Subcutaneous abdominal adipose tissue (tissue), 5 donors: Measurements from ENCODE around the gene RNF32.
"Not testable (repeated sequence)": the region's sequence is repeated elsewhere in the genome, so short reads cannot be mapped to it uniquely, and the experiment has no call there.

ENCODE experiments used
- H3K27ac ChIP-seq: one replicate; pipeline ENCODE4 v1.7.0; 2013; ENCODE audit warnings: low read depth, mild to moderate bottlenecking, inconsistent platforms, low read length, moderate library complexity
- H3K27me3 ChIP-seq, 5 donors: one replicate each; pipeline ENCODE4 v1.7.0; 2013; ENCODE audit warnings: low read length in 5 of 5, inconsistent platforms in 1 of 5; ENCODE audit not compliant: control insufficient read depth in 5 of 5, insufficient read depth in 4 of 5
- H3K36me3 ChIP-seq, 5 donors: one replicate each; pipeline ENCODE4 v1.7.0; 2013; ENCODE audit warnings: low read length in 5 of 5; ENCODE audit not compliant: control insufficient read depth in 5 of 5, insufficient read depth in 5 of 5
- H3K4me1 ChIP-seq, 5 donors: one replicate each; pipeline ENCODE4 v1.7.0; 2013; ENCODE audit warnings: low read length in 5 of 5, mild to moderate bottlenecking in 3 of 5, moderate library complexity in 1 of 5; ENCODE audit not compliant: control insufficient read depth in 5 of 5, insufficient read depth in 5 of 5
- H3K4me3 ChIP-seq, 5 donors: one replicate each; pipeline ENCODE4 v1.7.0; 2013; ENCODE audit warnings: low read length in 5 of 5, low read depth in 1 of 5
- H3K9ac ChIP-seq, 5 donors: one replicate each; pipeline ENCODE4 v1.7.0; 2013; ENCODE audit warnings: low read length in 5 of 5, mild to moderate bottlenecking in 4 of 5, moderate library complexity in 3 of 5
- H3K9me3 ChIP-seq, 5 donors: one replicate each; pipeline ENCODE4 v1.7.0; 2013; ENCODE audit warnings: low read length in 5 of 5; ENCODE audit not compliant: control insufficient read depth in 5 of 5
- donor health status: healthy.
- donor health status: healthy.
- donor health status: healthy.
- donor health status: healthy.
- donor health status: healthy.

RNF32 gene

DNA sequence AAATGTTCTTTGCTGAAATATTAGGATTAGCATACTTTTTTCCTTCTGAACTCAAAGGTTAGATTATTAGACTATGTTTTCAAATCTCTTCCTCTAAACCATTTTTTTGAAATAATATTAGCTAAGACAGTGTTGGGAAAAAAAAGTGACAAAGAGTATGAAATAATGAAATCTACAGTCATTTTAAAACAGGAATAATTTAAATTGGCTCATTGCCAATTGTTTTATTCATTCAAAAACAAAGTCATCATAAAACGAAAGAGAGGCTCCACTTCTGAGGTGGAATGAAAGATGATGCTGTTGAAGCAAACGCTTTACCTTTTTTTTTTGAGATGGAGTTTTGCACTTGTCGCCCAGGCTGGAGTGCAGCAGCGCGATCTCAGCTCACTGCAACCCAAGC lies 51.2 kb downstream of the RNF32 start:
- Histone ChIP-seq H3K36me3 (no peaks in the 10 kb centered on the region), H3K4me1 (no peaks in the 10 kb centered on the region), H3K27ac (no peak overlapping the region), H3K9me3 (peaks cover 0 to 4% (median 0%) of the 10 kb centered on the region in 5 donors), H3K27me3 (no peaks in the 10 kb centered on the region), H3K4me3 (no peak overlapping the region), H3K9ac (no peak overlapping the region)

DNA sequence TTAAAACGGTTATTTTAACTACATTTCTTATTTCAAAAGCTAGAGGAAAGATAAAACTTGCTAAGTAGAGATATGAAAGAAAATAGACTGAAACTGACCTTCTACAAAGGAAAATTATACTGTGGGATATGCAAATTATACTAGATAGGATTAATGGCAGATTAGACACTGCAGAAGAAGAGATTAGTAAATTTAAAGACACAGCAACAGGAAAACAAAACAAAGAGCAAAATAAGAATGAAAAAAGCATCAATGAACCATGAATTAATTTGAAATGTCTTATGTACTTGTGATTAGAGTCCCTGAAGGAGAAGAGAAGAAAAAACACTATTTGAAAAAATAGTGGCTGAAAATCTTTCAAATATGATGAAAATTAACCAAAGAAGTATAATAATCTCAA lies 52.3 kb downstream of the RNF32 start:
- no peaks in the 10 kb centered on the region for H3K36me3 ChIP-seq
- no peak overlapping the region for H3K4me3 ChIP-seq
- H3K9me3 ChIP-seq, result peaks cover 0 to 5% (median 4%) of the 10 kb centered on the region in 5 donors
- H3K27ac ChIP-seq, result no peak overlapping the region
- no peaks in the 10 kb centered on the region for H3K4me1 ChIP-seq
- H3K27me3 ChIP-seq, result no peaks in the 10 kb centered on the region
- no peak overlapping the region for H3K9ac ChIP-seq

DNA sequence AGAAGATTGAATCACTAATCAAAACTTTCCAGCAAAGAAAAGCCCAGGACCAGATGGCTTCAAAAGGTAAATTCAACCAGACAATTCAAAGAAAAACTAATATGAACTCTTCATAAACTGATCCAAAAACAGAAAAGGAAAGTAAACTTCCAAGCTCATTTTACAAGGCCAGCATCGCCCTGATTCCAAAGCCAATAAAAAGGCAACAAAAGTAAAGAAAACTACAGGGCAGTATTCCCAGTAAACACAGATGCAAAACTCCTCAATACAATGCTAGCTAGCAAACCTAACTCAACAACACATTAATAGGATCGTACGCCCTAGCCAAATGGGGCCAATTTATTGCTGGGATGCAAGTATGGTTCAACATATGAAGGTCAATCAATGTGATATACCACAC lies 53.1 kb downstream of the RNF32 start:
- H3K9ac ChIP-seq, result no peak overlapping the region
- H3K4me3 ChIP-seq, result no peak overlapping the region
- no peaks in the 10 kb centered on the region for H3K4me1 ChIP-seq

DNA sequence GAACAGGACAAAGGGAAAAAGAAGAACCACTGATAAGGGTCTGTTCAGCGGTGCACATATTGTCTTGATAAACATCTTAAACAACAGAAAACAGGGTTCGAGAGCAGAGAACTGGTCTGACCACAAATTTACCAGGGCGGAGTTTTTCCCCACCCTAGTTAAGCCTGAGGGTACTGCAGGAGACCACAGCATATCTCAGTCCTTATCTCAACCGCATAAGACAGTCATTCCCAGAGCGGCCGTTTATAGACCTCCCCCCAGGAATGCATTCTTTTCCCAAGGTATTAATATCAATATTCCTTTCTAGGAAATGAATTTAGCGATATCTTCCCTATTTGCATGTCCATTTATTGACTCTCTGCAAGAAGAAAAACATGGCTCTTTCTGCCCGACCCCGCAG lies 56.7 kb downstream of the RNF32 start:
- not testable (repeated sequence) for H3K9me3 ChIP-seq, H3K9ac ChIP-seq, H3K36me3 ChIP-seq, H3K27me3 ChIP-seq, H3K27ac ChIP-seq, H3K4me1 ChIP-seq, H3K4me3 ChIP-seq

More for the DNA sequence above, 53.1 kb downstream of the RNF32 start:
- H3K27ac ChIP-seq, result no peak overlapping the region
- H3K36me3 ChIP-seq, result no peaks in the 10 kb centered on the region
- H3K9me3 ChIP-seq, result peaks cover 0 to 10% (median 4%) of the 10 kb centered on the region in 5 donors
- no peaks in the 10 kb centered on the region for H3K27me3 ChIP-seq

DNA sequence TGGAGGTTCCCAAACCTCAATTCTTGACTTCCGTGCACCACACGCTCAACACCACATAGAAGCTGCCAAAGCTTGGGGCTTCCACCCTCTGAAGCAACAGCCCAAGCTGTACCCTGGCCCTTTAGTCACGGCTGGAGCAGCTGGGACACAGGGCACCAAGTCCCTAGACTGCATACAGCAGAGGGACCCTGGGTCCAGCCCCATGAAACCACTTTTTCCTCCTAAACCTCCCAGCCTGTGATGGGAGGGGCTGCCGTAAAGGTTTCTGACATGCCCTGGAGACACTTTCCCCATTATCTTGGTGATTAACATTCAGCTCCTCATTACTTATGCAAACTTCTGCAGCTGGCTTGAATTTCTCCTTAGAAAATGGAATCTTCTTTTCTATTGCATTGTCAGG lies 57.9 kb downstream of the RNF32 start:
- H3K4me3 ChIP-seq, H3K9ac ChIP-seq, H3K36me3 ChIP-seq, H3K9me3 ChIP-seq, H3K27me3 ChIP-seq, H3K27ac ChIP-seq, H3K4me1 ChIP-seq: not testable (repeated sequence)

DNA sequence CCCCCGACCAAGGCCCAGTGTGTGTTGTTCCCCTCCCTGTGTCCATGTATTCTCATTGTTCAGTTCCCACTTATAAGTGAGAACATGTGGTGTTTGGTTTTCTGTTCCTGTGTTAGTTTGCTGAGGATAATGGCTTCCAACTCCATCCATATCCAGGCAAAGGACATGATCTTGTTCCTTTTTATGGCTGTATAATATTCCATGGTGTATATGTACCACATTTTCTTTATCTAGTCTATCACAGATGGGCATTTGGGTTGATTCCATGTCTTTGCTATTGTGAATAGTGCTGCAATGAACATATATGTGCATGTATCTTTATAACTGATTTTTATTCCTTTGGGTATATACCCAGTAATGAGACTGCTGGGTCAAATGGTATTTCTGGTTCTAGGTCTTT lies 61.2 kb downstream of the RNF32 start:
- H3K9me3 ChIP-seq, H3K36me3 ChIP-seq, H3K27ac ChIP-seq, H3K27me3 ChIP-seq, H3K4me3 ChIP-seq, H3K9ac ChIP-seq: not testable (repeated sequence)
- peaks cover 0 to 11% (median 3%) of the 10 kb centered on the region in 5 donors for H3K4me1 ChIP-seq

DNA sequence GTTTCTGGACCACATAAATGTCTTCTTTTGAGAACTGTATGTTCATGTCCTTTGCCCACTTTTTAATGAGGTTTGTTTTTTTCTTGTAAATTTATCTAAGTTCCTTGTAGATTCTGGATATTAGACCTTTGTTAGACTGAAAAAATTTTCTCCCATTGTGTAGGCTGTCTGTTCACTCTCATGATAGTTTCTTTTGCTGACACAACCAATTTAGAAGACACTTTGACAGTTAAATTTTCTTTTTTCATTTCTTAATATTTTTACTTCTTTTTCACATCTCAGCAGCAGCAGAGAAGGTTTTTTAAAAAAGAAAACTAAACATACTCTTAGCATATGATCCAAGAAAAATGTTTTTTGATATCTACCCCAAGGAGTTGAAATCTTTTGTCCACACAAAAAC lies 61.8 kb downstream of the RNF32 start:
- H3K4me1 ChIP-seq, result peaks cover 0 to 11% (median 3%) of the 10 kb centered on the region in 5 donors
- no peak overlapping the region for H3K27ac ChIP-seq
- H3K9me3 ChIP-seq, result peaks cover 0 to 6% (median 1%) of the 10 kb centered on the region in 5 donors
- H3K9ac ChIP-seq, result no peak overlapping the region
- no peak overlapping the region for H3K4me3 ChIP-seq
- no peaks in the 10 kb centered on the region for H3K27me3 ChIP-seq
- H3K36me3 ChIP-seq, result peaks cover 0 to 3% (median 0%) of the 10 kb centered on the region in 5 donors

DNA sequence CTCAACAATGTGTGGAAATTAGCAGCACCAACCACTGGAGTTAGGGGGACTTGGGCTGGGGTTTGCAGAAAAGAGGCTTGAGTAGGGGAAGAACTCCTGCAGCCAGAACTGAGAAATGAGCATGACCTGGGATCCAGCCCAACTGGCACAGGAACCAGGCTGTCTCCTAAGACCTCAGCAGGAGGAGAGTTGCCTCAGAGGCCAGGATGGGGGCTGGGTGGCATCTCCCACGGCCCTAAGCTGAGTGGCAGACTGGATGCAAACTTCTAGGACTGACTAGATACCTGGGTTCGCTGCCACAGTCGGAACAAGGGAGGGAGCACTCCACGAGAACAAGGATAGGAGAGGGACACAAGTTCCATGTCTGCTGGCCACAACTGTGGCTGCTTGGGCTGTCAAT lies 62.6 kb downstream of the RNF32 start:
- Histone ChIP-seq H3K27ac (no peak overlapping the region), H3K4me3 (no peak overlapping the region), H3K4me1 (peaks cover 0 to 11% (median 3%) of the 10 kb centered on the region in 5 donors), H3K9ac (no peak overlapping the region), H3K27me3 (no peaks in the 10 kb centered on the region), H3K36me3 (peaks cover 0 to 3% (median 0%) of the 10 kb centered on the region in 5 donors), H3K9me3 (peaks cover 0 to 5% (median 4%) of the 10 kb centered on the region in 5 donors)

DNA sequence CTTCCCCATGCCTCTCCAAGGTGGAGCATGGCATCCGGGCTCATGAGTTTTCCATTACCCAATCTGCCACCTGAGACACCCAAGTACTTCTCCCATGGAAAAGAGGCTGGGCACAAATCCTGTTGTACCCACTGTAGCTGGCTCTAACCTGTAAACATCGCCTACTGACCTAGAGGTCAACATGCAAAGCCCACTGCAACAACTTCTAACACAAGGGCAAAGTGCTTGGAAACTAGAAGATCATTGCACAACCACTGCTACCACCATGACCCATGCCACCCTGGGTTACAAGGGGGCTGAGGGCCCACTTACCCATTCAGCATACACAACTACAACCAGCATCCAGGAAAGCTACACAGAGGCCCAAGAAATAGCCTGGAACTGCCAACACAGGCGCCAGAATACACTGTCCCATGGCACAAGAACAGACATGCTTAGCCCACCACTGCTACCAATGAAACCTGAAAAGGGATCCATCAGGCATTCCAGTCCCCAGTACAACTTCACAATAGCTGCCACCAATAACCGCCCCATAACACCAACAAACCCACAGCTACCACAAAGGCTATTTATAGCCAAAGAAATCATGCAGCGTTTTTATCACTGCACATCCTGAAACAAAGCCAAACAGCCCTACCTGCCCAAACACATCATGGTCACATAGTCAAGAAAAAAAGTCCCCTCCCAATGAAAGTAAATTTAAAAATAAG lies 63.4 kb downstream of the RNF32 start:
- Histone ChIP-seq H3K4me1 (peaks cover 0 to 11% (median 3%) of the 10 kb centered on the region in 5 donors), H3K9me3 (peaks cover 0 to 12% (median 10%) of the 10 kb centered on the region in 5 donors), H3K27me3 (no peaks in the 10 kb centered on the region), H3K4me3 (no peak overlapping the region), H3K9ac (no peak overlapping the region), H3K36me3 (peaks cover 0 to 3% (median 0%) of the 10 kb centered on the region in 5 donors), H3K27ac (no peak overlapping the region)

DNA sequence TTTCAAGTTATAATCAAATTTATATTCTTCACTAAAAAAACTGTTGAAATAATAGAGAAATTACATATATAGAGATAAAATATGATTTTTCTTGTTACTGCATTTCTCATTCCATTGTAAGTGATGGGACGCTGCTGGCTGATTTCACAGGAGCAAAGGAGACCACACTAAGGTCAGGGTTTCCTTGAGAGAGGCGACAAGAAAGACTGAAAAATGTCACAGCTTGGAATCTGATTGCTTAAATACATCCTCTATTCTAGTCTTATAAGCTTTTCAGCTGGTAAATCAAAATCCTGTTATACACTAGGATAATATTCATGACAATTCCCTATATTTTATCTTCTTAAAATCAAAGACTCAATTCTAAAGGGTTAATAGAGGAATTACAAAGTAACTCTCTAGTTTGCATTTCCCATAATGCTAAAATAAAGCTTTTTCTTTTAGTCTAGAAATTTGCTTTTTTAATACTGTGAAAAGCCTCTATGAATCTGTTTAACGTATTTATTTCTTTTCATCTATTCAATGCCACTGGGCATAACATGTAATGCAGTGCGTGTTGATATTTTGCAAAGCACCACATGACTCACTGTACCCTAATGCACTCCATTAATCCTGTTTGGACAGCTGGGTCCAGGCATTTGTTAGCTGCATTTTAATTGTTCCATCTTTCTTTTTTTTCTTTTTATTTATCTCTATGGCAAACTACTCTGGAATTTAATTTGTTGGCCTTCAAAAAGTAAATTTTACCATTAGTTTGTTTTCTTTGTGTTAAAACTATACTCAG lies 81.7 kb downstream of the RNF32 start:
- H3K4me3 ChIP-seq, result no peak overlapping the region
- H3K9me3 ChIP-seq, result no peaks in the 10 kb centered on the region
- H3K4me1 ChIP-seq, result no peaks in the 10 kb centered on the region
- H3K36me3 ChIP-seq, result peaks cover 0 to 11% (median 2%) of the 10 kb centered on the region in 5 donors
- H3K9ac ChIP-seq, result no peak overlapping the region
- no peaks in the 10 kb centered on the region for H3K27me3 ChIP-seq
- H3K27ac ChIP-seq, result no peak overlapping the region
